HEK293 (cell line): ENCODE results near the gene PABPN1L.
A peak's percentile ranks its signal among the peaks of the same experiment; 100 is the strongest.

Experiments used
- GLI2 ChIP-seq: fragments of 450-650 bp; formaldehyde crosslinking; IDR thresholded peaks from 2 replicates; pipeline ENCODE4; 2017; ENCODE audit warnings: missing biosample characterization, missing genetic modification characterization, low read depth, borderline replicate concordance
- KLF9 ChIP-seq: fragments of 450-650 bp; formaldehyde crosslinking; IDR thresholded peaks from 2 replicates; pipeline ENCODE4 v1.5.1; 2016; ENCODE audit warnings: missing biosample characterization, missing genetic modification characterization, low read depth
- MZF1 ChIP-seq: fragments of 450-650 bp; formaldehyde crosslinking; IDR thresholded peaks from 2 replicates; pipeline ENCODE4 v1.5.1; 2017; ENCODE audit warnings: missing biosample characterization, missing genetic modification characterization, borderline replicate concordance
- WT1 ChIP-seq: fragments of 450-650 bp; formaldehyde crosslinking; IDR thresholded peaks from 2 replicates; pipeline ENCODE4 v1.5.1; 2016; ENCODE audit warnings: missing biosample characterization, missing genetic modification characterization
- YY1 ChIP-seq: fragments of 450-650 bp; formaldehyde crosslinking; IDR thresholded peaks from 2 replicates; pipeline ENCODE4 v1.5.1; 2018; ENCODE audit warnings: missing biosample characterization, missing genetic modification characterization
- ZBTB7A ChIP-seq: fragments of 450-650 bp; formaldehyde crosslinking; IDR thresholded peaks from 2 replicates; pipeline ENCODE4 v1.5.1; 2016; ENCODE audit warnings: low read depth, missing biosample characterization, missing genetic modification characterization
- ZNF112 ChIP-seq: fragments of 450-650 bp; formaldehyde crosslinking; IDR thresholded peaks from 2 replicates; pipeline ENCODE4 v1.5.0; 2017; ENCODE audit warnings: missing biosample characterization, missing genetic modification characterization
- ZNF121 ChIP-seq: fragments of 450-650 bp; formaldehyde crosslinking; IDR thresholded peaks from 2 replicates; pipeline ENCODE4 v1.5.1; 2016; ENCODE audit warnings: missing biosample characterization, missing genetic modification characterization
- ZNF132 ChIP-seq: fragments of 450-650 bp; formaldehyde crosslinking; IDR thresholded peaks from 2 replicates; pipeline ENCODE4 v1.5.1; 2017; ENCODE audit warnings: missing biosample characterization, missing genetic modification characterization, borderline replicate concordance
- ZNF138 ChIP-seq: fragments of 450-650 bp; formaldehyde crosslinking; IDR thresholded peaks from 2 replicates; pipeline ENCODE4 v1.5.1; 2016; ENCODE audit warnings: missing biosample characterization, missing genetic modification characterization, borderline replicate concordance
- ZNF16 ChIP-seq: fragments of 450-650 bp; formaldehyde crosslinking; IDR thresholded peaks from 2 replicates; pipeline ENCODE4 v1.5.1; 2016; ENCODE audit warnings: low read depth, missing biosample characterization, missing genetic modification characterization
- ZNF239 ChIP-seq: fragments of 450-650 bp; formaldehyde crosslinking; IDR thresholded peaks from 2 replicates; pipeline ENCODE4 v1.5.1; 2016; ENCODE audit warnings: missing biosample characterization, missing genetic modification characterization
- ZNF24 ChIP-seq: fragments of 450-650 bp; formaldehyde crosslinking; IDR thresholded peaks from 2 replicates; pipeline ENCODE4 v1.5.1; 2016; ENCODE audit warnings: missing biosample characterization, missing genetic modification characterization
- ZNF324 ChIP-seq: fragments of 450-650 bp; formaldehyde crosslinking; IDR thresholded peaks from 2 replicates; pipeline ENCODE4 v1.5.1; 2016; ENCODE audit warnings: missing biosample characterization, missing genetic modification characterization
- ZNF366 ChIP-seq: fragments of 450-650 bp; formaldehyde crosslinking; conservative IDR thresholded peaks from 2 replicates; pipeline ENCODE4 v1.5.1; 2016; ENCODE audit warnings: missing biosample characterization, missing genetic modification characterization
- ZNF416 ChIP-seq: fragments of 450-650 bp; formaldehyde crosslinking; IDR thresholded peaks from 2 replicates; pipeline ENCODE4 v1.5.1; 2016; ENCODE audit warnings: missing biosample characterization, missing genetic modification characterization
- ZNF423 ChIP-seq: fragments of 450-650 bp; formaldehyde crosslinking; IDR thresholded peaks from 2 replicates; pipeline ENCODE4 v1.5.1; 2016; ENCODE audit warnings: missing biosample characterization, missing genetic modification characterization
- ZNF514 ChIP-seq: fragments of 450-650 bp; formaldehyde crosslinking; IDR thresholded peaks from 2 replicates; pipeline ENCODE4 v1.5.1; 2016; ENCODE audit warnings: missing biosample characterization, missing genetic modification characterization
- ZNF555 ChIP-seq: fragments of 450-650 bp; formaldehyde crosslinking; conservative IDR thresholded peaks from 2 replicates; pipeline ENCODE4 v1.5.1; 2017; ENCODE audit warnings: missing biosample characterization, mild to moderate bottlenecking, missing genetic modification characterization, inconsistent platforms
- ZNF791 ChIP-seq: fragments of 450-650 bp; formaldehyde crosslinking; IDR thresholded peaks from 2 replicates; pipeline ENCODE4 v1.5.1; 2016; ENCODE audit warnings: missing biosample characterization, missing genetic modification characterization
- ZNF837 ChIP-seq: fragments of 450-650 bp; formaldehyde crosslinking; IDR thresholded peaks from 2 replicates; pipeline ENCODE4 v1.5.1; 2016; ENCODE audit warnings: missing biosample characterization, missing genetic modification characterization
- ZSCAN23 ChIP-seq: fragments of 450-650 bp; formaldehyde crosslinking; IDR thresholded peaks from 2 replicates; pipeline ENCODE4 v1.5.1; 2016; ENCODE audit warnings: missing biosample characterization, missing genetic modification characterization
- TF ChIP-seq, protein P1 (sequence below): fragments of 450-650 bp; formaldehyde crosslinking; IDR thresholded peaks from 2 replicates; pipeline ENCODE4 v1.5.1; 2016; ENCODE audit warnings: missing biosample characterization, missing genetic modification characterization
- TF ChIP-seq, protein P2 (sequence below): fragments of 450-650 bp; formaldehyde crosslinking; IDR thresholded peaks from 2 replicates; pipeline ENCODE4 v1.5.1; 2016; ENCODE audit warnings: missing biosample characterization, missing genetic modification characterization
- TF ChIP-seq, protein P3 (sequence below): fragments of 450-650 bp; formaldehyde crosslinking; IDR thresholded peaks from 2 replicates; pipeline ENCODE4 v1.5.1; 2016; ENCODE audit warnings: missing biosample characterization, missing genetic modification characterization
- TF ChIP-seq, protein P4 (sequence below): fragments of 450-650 bp; formaldehyde crosslinking; IDR thresholded peaks from 2 replicates; pipeline ENCODE4 v1.5.1; 2017; ENCODE audit warnings: missing biosample characterization, mild to moderate bottlenecking, missing genetic modification characterization, moderate library complexity
- TF ChIP-seq, protein P5 (sequence below): fragments of 450-650 bp; formaldehyde crosslinking; IDR thresholded peaks from 2 replicates; pipeline ENCODE4 v1.5.1; 2016; ENCODE audit warnings: missing biosample characterization, missing genetic modification characterization
- TF ChIP-seq, protein P6 (sequence below): sonication (generic); formaldehyde crosslinking; IDR thresholded peaks from 2 replicates; pipeline ENCODE4 v1.8.1; 2022; ENCODE audit warnings: mild to moderate bottlenecking, moderate library complexity, missing genetic modification reagents

Gene PABPN1L

DNA sequence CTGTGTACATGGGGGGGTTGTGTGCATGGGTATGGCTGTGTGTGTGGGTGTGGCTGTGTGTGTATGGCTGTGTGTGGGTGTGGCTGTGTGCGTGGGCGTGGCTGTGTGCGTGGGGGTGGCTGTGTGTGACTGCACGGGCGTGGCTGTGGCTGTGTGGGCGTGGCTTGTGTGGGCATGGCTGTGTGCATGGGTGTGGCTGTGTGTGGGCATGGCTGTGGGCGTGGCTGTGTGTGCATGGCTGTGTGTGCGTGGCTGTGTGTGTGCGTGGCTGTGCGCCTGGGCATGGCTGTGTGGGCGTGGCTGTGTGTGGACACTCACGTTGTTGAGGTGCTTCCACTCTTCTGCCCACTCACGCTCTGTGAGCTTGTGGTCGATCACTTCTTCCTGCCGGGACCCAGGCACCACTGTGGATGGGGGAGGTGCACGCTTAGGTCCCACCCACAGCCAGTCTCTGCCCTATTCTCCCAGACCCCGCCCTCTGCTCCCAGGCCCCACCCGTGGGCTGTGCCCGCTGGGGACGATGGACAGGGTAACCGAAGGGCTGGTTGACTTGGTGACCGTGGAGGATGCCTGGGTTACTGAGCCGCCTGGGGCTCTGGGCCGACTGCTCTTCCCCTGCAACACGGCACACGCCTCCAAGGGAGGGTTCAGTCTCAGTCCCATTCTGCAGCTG, 16.0 kb upstream of the PABPN1L start (continued):
- TF ChIP-seq, protein P1, sequence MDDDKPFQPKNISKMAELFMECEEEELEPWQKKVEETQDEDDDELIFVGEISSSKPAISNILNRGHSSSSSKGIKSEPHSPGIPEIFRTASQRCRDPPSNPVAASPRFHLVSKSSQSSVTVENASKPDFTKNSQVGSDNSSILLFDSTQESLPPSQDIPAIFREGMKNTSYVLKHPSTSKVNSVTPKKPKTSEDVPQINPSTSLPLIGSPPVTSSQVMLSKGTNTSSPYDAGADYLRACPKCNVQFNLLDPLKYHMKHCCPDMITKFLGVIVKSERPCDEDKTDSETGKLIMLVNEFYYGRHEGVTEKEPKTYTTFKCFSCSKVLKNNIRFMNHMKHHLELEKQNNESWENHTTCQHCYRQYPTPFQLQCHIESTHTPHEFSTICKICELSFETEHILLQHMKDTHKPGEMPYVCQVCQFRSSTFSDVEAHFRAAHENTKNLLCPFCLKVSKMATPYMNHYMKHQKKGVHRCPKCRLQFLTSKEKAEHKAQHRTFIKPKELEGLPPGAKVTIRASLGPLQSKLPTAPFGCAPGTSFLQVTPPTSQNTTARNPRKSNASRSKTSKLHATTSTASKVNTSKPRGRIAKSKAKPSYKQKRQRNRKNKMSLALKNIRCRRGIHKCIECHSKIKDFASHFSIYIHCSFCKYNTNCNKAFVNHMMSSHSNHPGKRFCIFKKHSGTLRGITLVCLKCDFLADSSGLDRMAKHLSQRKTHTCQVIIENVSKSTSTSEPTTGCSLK (tag by site-specific recombination): no peak
- no peak for TF ChIP-seq ZNF132 (tag by site-specific recombination)
- TF ChIP-seq YY1 (tag by site-specific recombination): no peak
- TF ChIP-seq ZNF423: no peak
- TF ChIP-seq ZNF791 (tag by site-specific recombination): no peak
- no peak for TF ChIP-seq ZNF366 (tag by site-specific recombination)
- no peak for TF ChIP-seq WT1 (tag by site-specific recombination)
- TF ChIP-seq ZBTB7A (tag by site-specific recombination): 0 out of 2 replicates have a peak, but pooled peaks have one; percentile 63
- peak; percentile 100 for TF ChIP-seq KLF9 (tag by site-specific recombination)
- TF ChIP-seq ZNF112 (tag by site-specific recombination): 0 out of 2 replicates have a peak, but pooled peaks have one; percentile 13
- no peak for TF ChIP-seq ZNF16
- no peak for TF ChIP-seq ZNF239 (tag by site-specific recombination)
- TF ChIP-seq, protein P2, sequence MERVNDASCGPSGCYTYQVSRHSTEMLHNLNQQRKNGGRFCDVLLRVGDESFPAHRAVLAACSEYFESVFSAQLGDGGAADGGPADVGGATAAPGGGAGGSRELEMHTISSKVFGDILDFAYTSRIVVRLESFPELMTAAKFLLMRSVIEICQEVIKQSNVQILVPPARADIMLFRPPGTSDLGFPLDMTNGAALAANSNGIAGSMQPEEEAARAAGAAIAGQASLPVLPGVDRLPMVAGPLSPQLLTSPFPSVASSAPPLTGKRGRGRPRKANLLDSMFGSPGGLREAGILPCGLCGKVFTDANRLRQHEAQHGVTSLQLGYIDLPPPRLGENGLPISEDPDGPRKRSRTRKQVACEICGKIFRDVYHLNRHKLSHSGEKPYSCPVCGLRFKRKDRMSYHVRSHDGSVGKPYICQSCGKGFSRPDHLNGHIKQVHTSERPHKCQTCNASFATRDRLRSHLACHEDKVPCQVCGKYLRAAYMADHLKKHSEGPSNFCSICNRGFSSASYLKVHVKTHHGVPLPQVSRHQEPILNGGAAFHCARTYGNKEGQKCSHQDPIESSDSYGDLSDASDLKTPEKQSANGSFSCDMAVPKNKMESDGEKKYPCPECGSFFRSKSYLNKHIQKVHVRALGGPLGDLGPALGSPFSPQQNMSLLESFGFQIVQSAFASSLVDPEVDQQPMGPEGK (tag by site-specific recombination): peak; percentile 70; the same call in 1 of the 2 replicates
- TF ChIP-seq ZNF837 (tag by site-specific recombination): no peak
- TF ChIP-seq ZNF416 (tag by site-specific recombination): no peak
- TF ChIP-seq, protein P3, sequence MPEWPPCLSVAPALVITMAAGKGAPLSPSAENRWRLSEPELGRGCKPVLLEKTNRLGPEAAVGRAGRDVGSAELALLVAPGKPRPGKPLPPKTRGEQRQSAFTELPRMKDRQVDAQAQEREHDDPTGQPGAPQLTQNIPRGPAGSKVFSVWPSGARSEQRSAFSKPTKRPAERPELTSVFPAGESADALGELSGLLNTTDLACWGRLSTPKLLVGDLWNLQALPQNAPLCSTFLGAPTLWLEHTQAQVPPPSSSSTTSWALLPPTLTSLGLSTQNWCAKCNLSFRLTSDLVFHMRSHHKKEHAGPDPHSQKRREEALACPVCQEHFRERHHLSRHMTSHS: no peak
- TF ChIP-seq ZNF324 (tag by site-specific recombination): no peak
- no peak for TF ChIP-seq ZNF514 (tag by site-specific recombination)
- TF ChIP-seq GLI2 (tag by site-specific recombination): no peak
- TF ChIP-seq, protein P4, sequence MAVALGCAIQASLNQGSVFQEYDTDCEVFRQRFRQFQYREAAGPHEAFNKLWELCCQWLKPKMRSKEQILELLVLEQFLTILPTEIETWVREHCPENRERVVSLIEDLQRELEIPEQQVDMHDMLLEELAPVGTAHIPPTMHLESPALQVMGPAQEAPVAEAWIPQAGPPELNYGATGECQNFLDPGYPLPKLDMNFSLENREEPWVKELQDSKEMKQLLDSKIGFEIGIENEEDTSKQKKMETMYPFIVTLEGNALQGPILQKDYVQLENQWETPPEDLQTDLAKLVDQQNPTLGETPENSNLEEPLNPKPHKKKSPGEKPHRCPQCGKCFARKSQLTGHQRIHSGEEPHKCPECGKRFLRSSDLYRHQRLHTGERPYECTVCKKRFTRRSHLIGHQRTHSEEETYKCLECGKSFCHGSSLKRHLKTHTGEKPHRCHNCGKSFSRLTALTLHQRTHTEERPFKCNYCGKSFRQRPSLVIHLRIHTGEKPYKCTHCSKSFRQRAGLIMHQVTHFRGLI: peak; percentile 48; the same call in 1 of the 2 replicates
- no peak for TF ChIP-seq MZF1 (tag by site-specific recombination)
- TF ChIP-seq ZNF555: no peak
- TF ChIP-seq ZNF121: no peak
- TF ChIP-seq ZNF138 (tag by site-specific recombination): no peak
- TF ChIP-seq, protein P5, sequence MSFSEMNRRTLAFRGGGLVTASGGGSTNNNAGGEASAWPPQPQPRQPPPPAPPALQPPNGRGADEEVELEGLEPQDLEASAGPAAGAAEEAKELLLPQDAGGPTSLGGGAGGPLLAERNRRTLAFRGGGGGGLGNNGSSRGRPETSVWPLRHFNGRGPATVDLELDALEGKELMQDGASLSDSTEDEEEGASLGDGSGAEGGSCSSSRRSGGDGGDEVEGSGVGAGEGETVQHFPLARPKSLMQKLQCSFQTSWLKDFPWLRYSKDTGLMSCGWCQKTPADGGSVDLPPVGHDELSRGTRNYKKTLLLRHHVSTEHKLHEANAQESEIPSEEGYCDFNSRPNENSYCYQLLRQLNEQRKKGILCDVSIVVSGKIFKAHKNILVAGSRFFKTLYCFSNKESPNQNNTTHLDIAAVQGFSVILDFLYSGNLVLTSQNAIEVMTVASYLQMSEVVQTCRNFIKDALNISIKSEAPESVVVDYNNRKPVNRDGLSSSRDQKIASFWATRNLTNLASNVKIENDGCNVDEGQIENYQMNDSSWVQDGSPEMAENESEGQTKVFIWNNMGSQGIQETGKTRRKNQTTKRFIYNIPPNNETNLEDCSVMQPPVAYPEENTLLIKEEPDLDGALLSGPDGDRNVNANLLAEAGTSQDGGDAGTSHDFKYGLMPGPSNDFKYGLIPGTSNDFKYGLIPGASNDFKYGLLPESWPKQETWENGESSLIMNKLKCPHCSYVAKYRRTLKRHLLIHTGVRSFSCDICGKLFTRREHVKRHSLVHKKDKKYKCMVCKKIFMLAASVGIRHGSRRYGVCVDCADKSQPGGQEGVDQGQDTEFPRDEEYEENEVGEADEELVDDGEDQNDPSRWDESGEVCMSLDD (tag by site-specific recombination): no peak
- TF ChIP-seq, protein P6, sequence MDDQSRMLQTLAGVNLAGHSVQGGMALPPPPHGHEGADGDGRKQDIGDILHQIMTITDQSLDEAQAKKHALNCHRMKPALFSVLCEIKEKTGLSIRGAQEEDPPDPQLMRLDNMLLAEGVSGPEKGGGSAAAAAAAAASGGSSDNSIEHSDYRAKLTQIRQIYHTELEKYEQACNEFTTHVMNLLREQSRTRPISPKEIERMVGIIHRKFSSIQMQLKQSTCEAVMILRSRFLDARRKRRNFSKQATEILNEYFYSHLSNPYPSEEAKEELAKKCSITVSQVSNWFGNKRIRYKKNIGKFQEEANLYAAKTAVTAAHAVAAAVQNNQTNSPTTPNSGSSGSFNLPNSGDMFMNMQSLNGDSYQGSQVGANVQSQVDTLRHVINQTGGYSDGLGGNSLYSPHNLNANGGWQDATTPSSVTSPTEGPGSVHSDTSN (CRISPR knock-in tag): no peak
- TF ChIP-seq ZNF24: no peak
- TF ChIP-seq ZSCAN23 (tag by site-specific recombination): no peak
